Gastroesophageal sphincter (tissue), 4 donors: Measurements from ENCODE around the gene PDE4B. TPM values are rescaled to one million over a fixed set of nuclear protein-coding genes. Genes with fewer than 3 reads are reported as not detected.

Experiments
- ATAC-seq: fragments of 150-250 bp; one replicate; pipeline ENCODE4 v1.9.1; 2016; ENCODE audit warnings: mild to moderate bottlenecking, moderate library complexity
- H3K27ac ChIP-seq, 4 donors: fragments of 200-600 bp; sonication (generic) in 3 of 4; 1 replicate in 3 of 4; 2 replicates in 1 of 4; pipeline ENCODE4 v1.5.1; 2016 to 2019
- H3K27me3 ChIP-seq: fragments of 200-600 bp; sonication (generic); one replicate; pipeline ENCODE4 v1.5.1; 2019
- H3K36me3 ChIP-seq, 2 donors: fragments of 200-600 bp; sonication (generic); one replicate each; pipeline ENCODE4 v1.5.1; 2019; ENCODE audit warnings: control low read depth in 1 of 2
- H3K4me1 ChIP-seq, 3 donors: fragments of 200-600 bp; sonication (generic); 1 replicate in 2 of 3; 2 replicates in 1 of 3; pipeline ENCODE4 v1.5.1; 2016 to 2019; ENCODE audit warnings: control low read depth in 2 of 3
- H3K4me3 ChIP-seq, 2 donors: fragments of 200-600 bp; sonication (generic); one replicate each; pipeline ENCODE4 v1.5.1; 2019; ENCODE audit warnings: mild to moderate bottlenecking in 1 of 2, moderate library complexity in 1 of 2
- H3K9me3 ChIP-seq, 3 donors: fragments of 200-600 bp; sonication (generic); one replicate each; pipeline ENCODE4 v1.5.1; 2017 to 2019; ENCODE audit warnings: control low read depth in 2 of 3
- EP300 ChIP-seq: sonication (generic); formaldehyde crosslinking; IDR thresholded peaks from one replicate; pipeline ENCODE4 v1.6.1; 2017; ENCODE audit warnings: antibody characterized with exemption, mild to moderate bottlenecking
- POLR2A ChIP-seq, 2 donors: fragments of 450-650 bp; IDR thresholded peaks; one replicate each; pipeline ENCODE4 v1.6.1; 2017; ENCODE audit warnings: antibody characterized with exemption in 2 of 2, mild to moderate bottlenecking in 2 of 2, moderate library complexity in 1 of 2
- POLR2AphosphoS5 ChIP-seq: sonication (generic); formaldehyde crosslinking; IDR thresholded peaks from one replicate; pipeline ENCODE4 v1.6.1; 2017; ENCODE audit warnings: antibody characterized with exemption
- WGBS, 2 donors: methylation state at CpG; one replicate each; pipeline ENCODE4 v1.1.5; 2018; ENCODE audit warnings: low coverage in 1 of 2; 5-methylcytosine and 5-hydroxymethylcytosine counted together
- total RNA-seq, 4 donors: library from RNA; depleted of rRNA; stranded (reverse); fragments of >200 nt; gene quantifications; one replicate each; pipeline ENCODE4 v1.1.0, GENCODE V29; 2016
- TF ChIP-seq, protein P1 (sequence below), 4 experiments: fragments of 200-600 bp in 2 of 4; fragments of 450-650 bp in 2 of 4; sonication (generic) in 1 of 4; IDR thresholded peaks; one replicate each; pipeline ENCODE4 v1.5.1; 2017 to 2019; ENCODE audit warnings: antibody characterized with exemption in 4 of 4, mild to moderate bottlenecking in 2 of 4, moderate library complexity in 2 of 4

The PDE4B gene
- total RNA-seq, 4 donors from 2014 or later = 5.9 to 16.2 (median 8.8) TPM

DNA sequence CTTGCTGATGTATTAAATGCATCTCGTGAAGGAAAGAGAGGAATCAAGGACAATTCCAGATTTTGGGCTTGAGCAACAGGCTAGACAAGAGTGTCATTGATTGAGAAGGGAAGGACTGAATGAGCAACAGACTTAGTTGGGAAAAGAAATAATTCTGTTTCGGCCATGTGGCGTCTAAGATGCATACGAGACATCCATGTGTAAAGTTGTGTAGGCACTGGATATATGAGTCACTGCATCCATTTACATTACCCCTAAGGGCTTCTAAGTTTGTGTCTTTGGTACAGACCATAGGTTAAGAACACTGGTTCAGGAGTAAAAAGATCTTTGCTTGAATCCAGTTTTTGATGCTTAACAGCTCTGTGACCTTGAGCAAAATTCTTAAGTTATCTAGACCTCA, 434.3 kb downstream of the PDE4B start:
- WGBS, 2 donors = 83 to 88% methylated on average over 4 of the region's 4 CpGs
- Histone ChIP-seq H3K27me3 (no peaks in the 10 kb centered on the region), H3K27ac (no peak overlapping the region), H3K9me3 (no peaks in the 10 kb centered on the region), H3K36me3 (no peaks in the 10 kb centered on the region), H3K4me3 (no peak overlapping the region), H3K4me1 (no peaks in the 10 kb centered on the region)
- no peak for TF ChIP-seq POLR2AphosphoS5
- TF ChIP-seq EP300 = no peak
- TF ChIP-seq POLR2A (IDR thresholded peaks at IDR 0.05) = no peak
- TF ChIP-seq, protein P1, sequence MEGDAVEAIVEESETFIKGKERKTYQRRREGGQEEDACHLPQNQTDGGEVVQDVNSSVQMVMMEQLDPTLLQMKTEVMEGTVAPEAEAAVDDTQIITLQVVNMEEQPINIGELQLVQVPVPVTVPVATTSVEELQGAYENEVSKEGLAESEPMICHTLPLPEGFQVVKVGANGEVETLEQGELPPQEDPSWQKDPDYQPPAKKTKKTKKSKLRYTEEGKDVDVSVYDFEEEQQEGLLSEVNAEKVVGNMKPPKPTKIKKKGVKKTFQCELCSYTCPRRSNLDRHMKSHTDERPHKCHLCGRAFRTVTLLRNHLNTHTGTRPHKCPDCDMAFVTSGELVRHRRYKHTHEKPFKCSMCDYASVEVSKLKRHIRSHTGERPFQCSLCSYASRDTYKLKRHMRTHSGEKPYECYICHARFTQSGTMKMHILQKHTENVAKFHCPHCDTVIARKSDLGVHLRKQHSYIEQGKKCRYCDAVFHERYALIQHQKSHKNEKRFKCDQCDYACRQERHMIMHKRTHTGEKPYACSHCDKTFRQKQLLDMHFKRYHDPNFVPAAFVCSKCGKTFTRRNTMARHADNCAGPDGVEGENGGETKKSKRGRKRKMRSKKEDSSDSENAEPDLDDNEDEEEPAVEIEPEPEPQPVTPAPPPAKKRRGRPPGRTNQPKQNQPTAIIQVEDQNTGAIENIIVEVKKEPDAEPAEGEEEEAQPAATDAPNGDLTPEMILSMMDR (IDR thresholded peaks at IDR 0.05) = no peak
- ATAC-seq = no peak

DNA sequence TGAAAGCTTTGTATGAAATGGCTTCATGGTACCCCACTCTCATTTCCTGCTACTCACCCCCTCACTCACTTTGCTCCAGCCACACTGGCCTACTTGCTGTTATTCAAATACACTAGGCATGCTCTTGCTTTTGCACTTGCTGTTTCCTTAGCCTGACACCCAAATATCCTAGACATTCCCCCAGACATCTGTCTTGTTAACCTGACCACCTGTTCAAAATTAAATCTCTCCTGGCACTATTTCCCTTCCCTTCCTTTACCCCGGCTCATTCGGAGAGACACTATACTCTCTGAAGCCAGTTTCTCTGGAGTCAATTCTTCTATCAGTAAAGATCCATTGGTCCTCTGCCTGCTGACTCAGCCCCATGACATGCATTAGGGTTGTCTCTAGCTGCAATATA, 435.3 kb downstream of the PDE4B start:
- no peak for ATAC-seq
- H3K27me3 ChIP-seq = no peaks in the 10 kb centered on the region
- no peak overlapping the region for H3K4me3 ChIP-seq
- no peaks in the 10 kb centered on the region for H3K4me1 ChIP-seq
- no peak overlapping the region for H3K27ac ChIP-seq
- TF ChIP-seq, protein P1 (IDR thresholded peaks at IDR 0.05) = no peak
- TF ChIP-seq EP300 = no peak
- TF ChIP-seq POLR2AphosphoS5 = no peak
- no peak for TF ChIP-seq POLR2A (IDR thresholded peaks at IDR 0.05)
- no peaks in the 10 kb centered on the region for H3K9me3 ChIP-seq
- H3K36me3 ChIP-seq = no peaks in the 10 kb centered on the region
- WGBS, 2 donors = 87 to 100% methylated on average over 1 to 2 of the region's 2 CpGs

DNA sequence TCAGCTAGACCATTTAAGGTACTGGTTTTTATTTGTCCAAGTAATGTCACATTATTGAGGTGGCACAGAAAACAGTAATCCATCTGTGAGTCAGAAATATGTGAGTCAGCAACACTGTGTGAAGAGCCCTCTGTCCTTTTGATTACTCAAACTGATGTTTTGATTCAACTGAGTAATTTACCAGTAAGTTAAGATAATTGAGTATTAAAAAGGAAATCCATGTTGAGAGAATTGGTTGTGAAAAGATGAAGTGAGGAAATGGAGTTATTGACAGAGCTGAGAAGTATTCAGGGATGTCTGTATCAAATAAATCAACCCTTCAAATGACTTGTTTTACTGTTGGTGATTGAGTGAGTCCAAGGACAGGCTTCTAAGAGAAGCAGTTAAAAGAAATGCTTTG, 438.5 kb downstream of the PDE4B start:
- Histone ChIP-seq H3K27me3 (no peaks in the 10 kb centered on the region), H3K36me3 (no peaks in the 10 kb centered on the region), H3K9me3 (no peaks in the 10 kb centered on the region), H3K27ac (no peak overlapping the region), H3K4me3 (no peak overlapping the region), H3K4me1 (no peaks in the 10 kb centered on the region)
- no peak for TF ChIP-seq POLR2A (IDR thresholded peaks at IDR 0.05)
- ATAC-seq = no peak

DNA sequence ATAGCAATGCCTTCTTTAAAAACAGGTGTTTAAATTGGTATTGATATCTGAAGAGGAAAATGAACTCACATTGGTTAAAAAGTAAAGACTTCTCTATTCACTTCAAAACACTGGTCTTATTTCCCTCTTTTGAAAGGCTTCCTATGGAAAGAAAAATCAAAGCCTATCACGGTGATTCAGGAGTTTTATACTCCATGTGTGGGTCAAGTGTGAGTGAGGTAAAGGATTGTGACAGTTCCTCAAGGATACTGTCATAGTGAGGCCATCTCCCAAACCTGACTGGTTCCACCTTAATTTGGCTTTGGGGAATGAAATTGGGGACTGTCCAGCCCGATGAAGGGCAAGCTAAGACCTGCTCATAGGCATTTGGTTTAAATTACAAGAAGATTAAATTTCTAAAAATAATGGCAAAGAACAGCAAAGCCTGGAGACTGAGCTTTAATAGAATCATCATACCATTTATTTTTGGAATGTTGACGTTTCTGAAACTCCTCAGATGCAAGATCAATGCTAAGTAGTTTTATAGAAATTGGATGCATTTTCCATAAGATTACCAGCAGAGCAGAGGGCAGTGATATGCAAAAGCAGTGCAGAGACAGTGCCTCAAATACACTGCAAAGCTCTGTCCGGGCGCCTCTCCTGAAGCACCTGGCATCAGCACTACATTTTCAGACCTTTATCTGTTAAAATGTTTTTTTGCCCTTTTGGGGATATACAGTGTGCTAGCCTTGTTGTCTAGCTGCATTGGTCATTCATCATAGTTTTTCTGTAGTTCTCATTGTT, 439.2 kb downstream of the PDE4B start:
- Histone ChIP-seq H3K4me1 (no peaks in the 10 kb centered on the region), H3K4me3 (no peak overlapping the region), H3K27me3 (no peaks in the 10 kb centered on the region), H3K9me3 (no peaks in the 10 kb centered on the region), H3K27ac (no peak overlapping the region), H3K36me3 (no peaks in the 10 kb centered on the region)
- WGBS, 2 donors = 53 to 64% methylated on average over 5 of the region's 5 CpGs
- no peak for ATAC-seq
- no peak for TF ChIP-seq POLR2A (IDR thresholded peaks at IDR 0.05)
- TF ChIP-seq EP300 = no peak
- no peak for TF ChIP-seq POLR2AphosphoS5
- TF ChIP-seq, protein P1 (IDR thresholded peaks at IDR 0.05) = no peak

DNA sequence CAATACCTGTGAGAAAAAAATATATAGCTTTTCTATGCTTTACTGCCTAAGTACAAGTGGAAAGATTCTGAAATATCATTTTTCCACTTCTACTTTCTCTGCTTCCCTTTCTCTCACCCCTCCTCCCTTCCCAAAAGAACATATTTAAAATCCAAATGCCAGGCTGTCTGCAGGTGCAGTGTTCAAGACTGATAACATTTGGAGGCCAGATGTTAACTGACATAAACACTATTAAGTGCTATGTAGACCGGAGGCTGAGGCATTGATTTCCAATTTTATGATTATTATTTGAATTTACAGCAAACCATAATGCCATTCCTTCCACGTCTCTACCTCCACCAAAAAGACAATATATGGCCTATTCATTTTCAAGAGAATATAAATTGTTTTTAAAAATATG, 444.3 kb downstream of the PDE4B start:
- no peak overlapping the region for H3K27ac ChIP-seq
- H3K4me1 ChIP-seq = no peaks in the 10 kb centered on the region
- no peak overlapping the region for H3K4me3 ChIP-seq
- H3K36me3 ChIP-seq = no peaks in the 10 kb centered on the region
- ATAC-seq = no peak
- no peaks in the 10 kb centered on the region for H3K9me3 ChIP-seq
- H3K27me3 ChIP-seq = no peaks in the 10 kb centered on the region
- 46 to 81% methylated on average over 2 of the region's 2 CpGs for WGBS, 2 donors
- no peak for TF ChIP-seq EP300

DNA sequence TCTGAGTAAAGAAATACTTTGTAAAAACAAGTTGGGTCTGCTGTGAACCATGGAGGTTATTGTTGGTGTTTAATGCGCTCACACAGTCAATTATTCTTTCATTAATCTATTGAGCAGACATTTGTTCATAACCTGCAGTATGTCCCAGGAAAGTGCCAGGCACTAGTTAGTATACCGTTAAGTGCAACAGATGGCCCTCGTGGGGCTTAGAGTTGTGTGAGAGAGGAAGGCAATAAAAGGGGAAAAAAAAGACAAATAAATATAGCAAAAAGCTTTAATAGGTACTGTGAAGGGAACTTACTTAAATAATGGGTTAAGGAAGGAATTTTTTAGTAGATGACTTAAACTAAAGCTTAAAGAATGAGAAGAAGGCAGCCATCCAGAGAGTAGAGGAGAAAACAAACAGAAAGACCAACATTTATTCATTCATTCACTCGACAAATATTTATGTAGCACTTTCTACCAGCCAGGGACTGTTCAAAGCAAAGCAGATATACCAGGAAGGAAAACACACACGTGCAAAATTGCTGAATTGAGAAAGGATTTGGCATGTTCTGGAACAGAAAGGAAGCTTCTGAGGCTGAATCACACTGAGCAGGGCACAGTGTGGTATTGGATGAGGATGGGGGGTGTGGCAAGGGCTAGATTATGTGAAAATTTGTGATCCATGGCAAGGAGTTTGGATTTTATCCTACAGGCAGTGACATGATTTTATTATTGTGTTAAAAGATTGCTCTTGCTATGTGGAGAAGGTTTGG, 445.2 kb downstream of the PDE4B start:
- no peak for ATAC-seq
- Histone ChIP-seq H3K4me3 (no peak overlapping the region), H3K27ac (no peak overlapping the region), H3K9me3 (no peaks in the 10 kb centered on the region), H3K36me3 (no peaks in the 10 kb centered on the region), H3K4me1 (no peaks in the 10 kb centered on the region), H3K27me3 (no peaks in the 10 kb centered on the region)
- WGBS, 2 donors = 30 to 52% methylated on average over 4 to 5 of the region's 5 CpGs
- TF ChIP-seq POLR2AphosphoS5 (no peak), POLR2A (IDR thresholded peaks at IDR 0.05) (no peak), EP300 (no peak)
- TF ChIP-seq, protein P1 (IDR thresholded peaks at IDR 0.05) = no peak
